Kidney (tissue), 14 donors: ENCODE data around the gene FAM149B1. TPM values are rescaled to one million over a fixed set of nuclear protein-coding genes. Genes with fewer than 3 reads are reported as not detected.

Experiments
- DNase-seq, 5 donors: peaks; one replicate each; pipeline ENCODE4 v3.0.0-alpha.2; 2013 to 2020
- FAIRE-seq: peaks from 2 replicates; lab custom pipeline; 2012; peaks lifted over from hg19 to GRCh38; lab: Jason Lieb, UNC
- H3K27ac ChIP-seq, 2 donors: one replicate each; pipeline ENCODE4 v1.7.0; 2013; ENCODE audit warnings: low read depth in 2 of 2, low read length in 2 of 2, inconsistent platforms in 1 of 2
- H3K27me3 ChIP-seq: one replicate; pipeline ENCODE4 v1.7.1; 2013; ENCODE audit warnings: low read length, inconsistent platforms; ENCODE audit not compliant: control insufficient read depth, insufficient read depth
- H3K36me3 ChIP-seq, 3 donors: one replicate each; pipeline versions ENCODE4 v1.7.0 to v1.7.1; 2013; ENCODE audit warnings: low read length in 3 of 3, control low read depth in 1 of 3, inconsistent platforms in 1 of 3; ENCODE audit not compliant: insufficient read depth in 3 of 3, control insufficient read depth in 2 of 3
- H3K4me1 ChIP-seq, 3 donors: one replicate each; pipeline versions ENCODE4 v1.7.0 to v1.7.1; 2013; ENCODE audit warnings: low read length in 3 of 3, inconsistent platforms in 1 of 3, low read depth in 1 of 3; ENCODE audit not compliant: control insufficient read depth in 2 of 3, insufficient read depth in 2 of 3
- H3K4me3 ChIP-seq, 3 donors: one replicate each; pipeline versions ENCODE4 v1.7.0 to v1.8.1; 2013; ENCODE audit warnings: low read length in 3 of 3, control low read depth in 1 of 3, inconsistent platforms in 1 of 3
- H3K9ac ChIP-seq, 3 donors: one replicate each; pipeline versions ENCODE4 v1.7.0 to v1.7.1; 2013; ENCODE audit warnings: low read length in 3 of 3, control low read depth in 1 of 3, inconsistent platforms in 1 of 3
- H3K9me3 ChIP-seq, 3 donors: one replicate each; pipeline versions ENCODE4 v1.7.0 to v1.7.1; 2013; ENCODE audit warnings: low read length in 3 of 3, control low read depth in 1 of 3, inconsistent platforms in 1 of 3; ENCODE audit not compliant: control insufficient read depth in 2 of 3, insufficient read depth in 1 of 3
- intact Hi-C: fragments of 100-400 bp; cut with DNase I; formaldehyde crosslinking; loops from one replicate; pipeline ENCODE4 v1.11.1; 2022
- polyA plus RNA-seq: library from polyadenylated mRNA; stranded (reverse); fragments of 350-450 nt; fragmentation: Illumina TruSeq; extraction: RNeasy Lipid Tissue Mini Kit (QIAGEN cat#74804); gene quantifications from one replicate; pipeline ENCODE4 v1.2.3, GENCODE V29; 2014; ENCODE audit warnings: low read depth, low replicate concordance; ENCODE audit not compliant: insufficient read depth
- total RNA-seq: library from RNA; stranded (reverse); fragmentation: NEBNext Ultra II Directional; extraction: Animal tissue kit (Norgen Biotek cat#: 25700); gene quantifications from one replicate; pipeline ENCODE4 v1.2.1, GENCODE V29; 2021
- TF ChIP-seq, protein P1 (sequence below): IDR thresholded peaks from 3 replicates; pipeline ENCODE4 v1.5.1; 2012; ENCODE audit warnings: mild to moderate bottlenecking, moderate library complexity, borderline replicate concordance; ENCODE audit not compliant: insufficient read depth; ENCODE audit errors: extremely low read depth
- donor health status: control.
- donor health status: control.
- donor health status: control.
- donor health status: control.
- donor health status: control.
- donor health status: DM: yes; HTN: yes; CAD: no.
- donor health status: Normal renal cell carcinoma (clear cell type).

Gene FAM149B1
- total and polyA plus RNA-seq, 2 donors from 2014 or later = 21.7 to 24.9 TPM

DNA sequence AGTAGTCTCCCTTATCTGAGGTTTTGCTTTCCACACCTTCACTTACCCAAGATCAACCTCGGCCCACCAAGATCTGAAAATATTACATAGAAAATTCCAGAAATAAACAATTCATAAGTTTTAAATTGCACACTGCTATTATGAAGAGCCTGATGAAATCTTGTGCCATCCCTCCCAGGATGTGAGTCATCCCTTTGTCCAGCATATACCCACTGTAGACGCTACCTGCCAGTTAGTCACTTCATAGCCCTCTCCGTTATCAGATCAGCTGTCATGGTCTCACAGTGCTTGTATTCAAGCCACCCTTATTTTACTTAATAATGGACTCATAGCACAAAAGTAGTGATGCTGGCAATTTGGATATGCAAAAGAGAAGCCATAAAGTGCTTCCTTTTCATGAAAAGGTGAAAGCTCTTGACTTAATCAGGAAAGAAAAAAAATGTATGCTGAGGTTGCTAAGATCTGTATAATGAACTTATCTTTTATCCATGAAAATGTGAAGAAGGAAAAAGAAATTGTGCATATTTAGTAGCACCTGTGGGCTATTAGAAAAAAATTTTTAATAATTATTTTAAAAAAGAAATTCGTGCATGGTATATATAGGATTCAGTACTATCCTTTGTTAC is 94.3 kb downstream of the FAM149B1 start:
- intact Hi-C loops = no loop called here
- no peak overlapping the region for H3K4me3 ChIP-seq
- no peak for DNase-seq
- H3K36me3 ChIP-seq = no peaks in the 10 kb centered on the region
- H3K27ac ChIP-seq = no peak overlapping the region
- no peaks in the 10 kb centered on the region for H3K27me3 ChIP-seq
- TF ChIP-seq, protein P1, sequence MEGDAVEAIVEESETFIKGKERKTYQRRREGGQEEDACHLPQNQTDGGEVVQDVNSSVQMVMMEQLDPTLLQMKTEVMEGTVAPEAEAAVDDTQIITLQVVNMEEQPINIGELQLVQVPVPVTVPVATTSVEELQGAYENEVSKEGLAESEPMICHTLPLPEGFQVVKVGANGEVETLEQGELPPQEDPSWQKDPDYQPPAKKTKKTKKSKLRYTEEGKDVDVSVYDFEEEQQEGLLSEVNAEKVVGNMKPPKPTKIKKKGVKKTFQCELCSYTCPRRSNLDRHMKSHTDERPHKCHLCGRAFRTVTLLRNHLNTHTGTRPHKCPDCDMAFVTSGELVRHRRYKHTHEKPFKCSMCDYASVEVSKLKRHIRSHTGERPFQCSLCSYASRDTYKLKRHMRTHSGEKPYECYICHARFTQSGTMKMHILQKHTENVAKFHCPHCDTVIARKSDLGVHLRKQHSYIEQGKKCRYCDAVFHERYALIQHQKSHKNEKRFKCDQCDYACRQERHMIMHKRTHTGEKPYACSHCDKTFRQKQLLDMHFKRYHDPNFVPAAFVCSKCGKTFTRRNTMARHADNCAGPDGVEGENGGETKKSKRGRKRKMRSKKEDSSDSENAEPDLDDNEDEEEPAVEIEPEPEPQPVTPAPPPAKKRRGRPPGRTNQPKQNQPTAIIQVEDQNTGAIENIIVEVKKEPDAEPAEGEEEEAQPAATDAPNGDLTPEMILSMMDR = no peak
- no peak overlapping the region for H3K9ac ChIP-seq
- no peak for FAIRE-seq
- peaks cover 0 to 2% (median 0%) of the 10 kb centered on the region in 3 donors for H3K9me3 ChIP-seq
- no peaks in the 10 kb centered on the region for H3K4me1 ChIP-seq

GRCh38 chr10:73262880-73263555 is 95.1 kb downstream of the FAM149B1 start:
- H3K36me3 ChIP-seq = no peaks in the 10 kb centered on the region
- no peak for FAIRE-seq
- intact Hi-C loops = no loop called here

DNA sequence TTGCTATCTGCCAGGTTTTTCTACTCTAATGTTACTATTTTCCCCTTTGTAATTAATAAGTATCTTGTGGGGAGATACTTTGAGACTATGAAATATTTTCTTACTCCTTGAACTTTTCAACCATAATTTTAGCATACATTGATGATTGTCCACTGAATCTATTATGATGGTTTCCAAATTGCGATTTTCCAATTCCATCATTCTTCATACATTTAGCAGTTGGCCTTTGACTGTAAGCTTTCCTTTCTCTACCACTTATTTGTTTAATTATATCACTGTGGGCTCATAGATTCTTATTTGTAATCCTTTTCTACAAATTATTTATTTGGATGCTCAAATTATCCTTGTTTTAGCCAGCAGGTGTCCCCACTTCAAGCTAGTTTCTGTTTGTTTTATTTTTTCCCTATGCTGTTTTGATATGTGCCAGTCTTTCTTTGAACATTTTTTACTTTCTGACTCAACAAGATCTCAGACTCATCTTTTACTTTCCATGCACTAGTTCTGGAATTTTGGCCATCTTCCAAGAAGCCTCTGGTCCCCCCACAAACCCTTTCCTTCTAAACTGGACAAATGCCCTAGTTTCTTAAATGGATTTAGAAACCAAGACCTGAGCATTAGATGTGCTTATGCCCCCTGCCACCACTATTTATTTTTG is 95.9 kb downstream of the FAM149B1 start:
- H3K27ac ChIP-seq = no peak overlapping the region
- TF ChIP-seq, protein P1 = peak; percentile 21
- H3K9me3 ChIP-seq = peaks cover 0 to 2% (median 0%) of the 10 kb centered on the region in 3 donors
- DNase-seq (peak in 2 of 5 donors; percentile 1 to 16), FAIRE-seq (no peak)
- no peaks in the 10 kb centered on the region for H3K4me1 ChIP-seq
- no peaks in the 10 kb centered on the region for H3K36me3 ChIP-seq
- H3K27me3 ChIP-seq = no peaks in the 10 kb centered on the region
- H3K9ac ChIP-seq = no peak overlapping the region
- intact Hi-C loops = no loop called here
- H3K4me3 ChIP-seq = no peak overlapping the region

More at GRCh38 chr10:73262880-73263555, 95.1 kb downstream of the FAM149B1 start:
- Histone ChIP-seq H3K27ac (no peak overlapping the region), H3K4me3 (no peak overlapping the region), H3K9me3 (peaks cover 0 to 2% (median 0%) of the 10 kb centered on the region in 3 donors), H3K4me1 (no peaks in the 10 kb centered on the region), H3K9ac (no peak overlapping the region), H3K27me3 (no peaks in the 10 kb centered on the region)
- TF ChIP-seq, protein P1 = no peak
- DNase-seq = no peak
